HepG2 (cell line): ENCODE results near the gene CHPF. TPM values are rescaled to one million over a fixed set of nuclear protein-coding genes. Genes with fewer than 3 reads are reported as not detected.
A peak's percentile ranks its signal among the peaks of the same experiment; 100 is the strongest.

Experiments
- AHR ChIP-seq: IDR thresholded peaks from 2 replicates; pipeline ENCODE4 v1.6.1; 2018; ENCODE audit warnings: missing genetic modification reagents, missing compliant biosample characterization
- CC2D1A ChIP-seq: sonication (generic); formaldehyde crosslinking; IDR thresholded peaks from 2 replicates; pipeline ENCODE4 v1.8.1; 2023; ENCODE audit warnings: mild to moderate bottlenecking, missing genetic modification reagents
- DRAP1 ChIP-seq: IDR thresholded peaks from 2 replicates; pipeline ENCODE4 v1.6.1; 2016; ENCODE audit warnings: missing genetic modification reagents, missing compliant biosample characterization
- EP300 ChIP-seq, 3 experiments: sonication (generic) in 1 of 3; formaldehyde crosslinking in 1 of 3; IDR thresholded peaks; 2 replicates each; pipeline versions ENCODE4 v1.5.1 to v1.6.1; 2011 to 2020; ENCODE audit warnings: low read depth in 2 of 3, low read length in 2 of 3, borderline replicate concordance in 1 of 3, improper control_type of control experiment in 1 of 3, mild to moderate bottlenecking in 1 of 3, missing genetic modification reagents in 1 of 3, moderate library complexity in 1 of 3
- FOXO1 ChIP-seq: sonication (generic); formaldehyde crosslinking; IDR thresholded peaks from 2 replicates; pipeline ENCODE4 v1.4.0; 2020; ENCODE audit warnings: missing genetic modification reagents
- GRHL1 ChIP-seq: sonication (generic); formaldehyde crosslinking; conservative IDR thresholded peaks from 2 replicates; pipeline ENCODE4 v1.8.0; 2022; ENCODE audit warnings: missing genetic modification reagents
- ISX ChIP-seq: sonication (generic); formaldehyde crosslinking; conservative IDR thresholded peaks from 2 replicates; pipeline ENCODE4 v1.5.0; 2020; ENCODE audit warnings: missing genetic modification reagents
- KAT2B ChIP-seq: fragments of 150-350 bp; IDR thresholded peaks from 2 replicates; pipeline ENCODE4 v1.6.1; 2014; ENCODE audit warnings: low read depth, low read length, borderline replicate concordance
- NFE2 ChIP-seq: sonication (generic); formaldehyde crosslinking; IDR thresholded peaks from 2 replicates; pipeline ENCODE4 v1.4.0; 2020; ENCODE audit warnings: missing genetic modification reagents
- NFE2L2 ChIP-seq: fragments of 150-350 bp; IDR thresholded peaks from 2 replicates; pipeline ENCODE4 v1.6.1; 2014; ENCODE audit warnings: low read length
- PAXIP1 ChIP-seq: sonication (generic); formaldehyde crosslinking; conservative IDR thresholded peaks from 2 replicates; pipeline ENCODE4 v1.4.0; 2020; ENCODE audit warnings: mild to moderate bottlenecking, missing genetic modification reagents, moderate library complexity
- PHF5A ChIP-seq: IDR thresholded peaks from one replicate; pipeline ENCODE4 v1.6.1; 2018; ENCODE audit warnings: low read depth, missing genetic modification reagents; ENCODE audit not compliant: unreplicated experiment
- SMARCC2 ChIP-seq: fragments of 450-650 bp; IDR thresholded peaks from 2 replicates; pipeline ENCODE4 v1.6.1; 2017; ENCODE audit warnings: antibody characterized with exemption, mild to moderate bottlenecking
- SNAPC2 ChIP-seq: sonication (generic); formaldehyde crosslinking; IDR thresholded peaks from 2 replicates; pipeline ENCODE4 v1.8.1; 2022; ENCODE audit warnings: mild to moderate bottlenecking, missing genetic modification reagents
- SNAPC5 ChIP-seq: sonication (generic); formaldehyde crosslinking; IDR thresholded peaks from 2 replicates; pipeline ENCODE4 v1.8.1; 2023; ENCODE audit warnings: mild to moderate bottlenecking, missing genetic modification reagents, borderline replicate concordance
- SRY ChIP-seq: sonication (generic); formaldehyde crosslinking; IDR thresholded peaks from 2 replicates; pipeline ENCODE4 v1.8.0; 2022; ENCODE audit warnings: mild to moderate bottlenecking, missing genetic modification reagents
- TBX3 ChIP-seq: fragments of 450-650 bp; IDR thresholded peaks from 2 replicates; pipeline ENCODE4 v1.6.1; 2017; ENCODE audit warnings: antibody characterized with exemption, mild to moderate bottlenecking, inconsistent platforms, borderline replicate concordance
- ZFP36L1 ChIP-seq: sonication (generic); formaldehyde crosslinking; IDR thresholded peaks from 2 replicates; pipeline ENCODE4 v1.8.0; 2022; ENCODE audit warnings: mild to moderate bottlenecking, missing genetic modification reagents, moderate library complexity
- ZFYVE20 ChIP-seq: sonication (generic); formaldehyde crosslinking; IDR thresholded peaks from 2 replicates; pipeline ENCODE4 v1.8.0; 2023; ENCODE audit warnings: low read depth, mild to moderate bottlenecking, moderate library complexity, missing genetic modification reagents, borderline replicate concordance
- ZKSCAN8 ChIP-seq: IDR thresholded peaks from 2 replicates; pipeline ENCODE4 v1.6.1; 2016; ENCODE audit warnings: borderline replicate concordance, missing genetic modification reagents, missing compliant biosample characterization
- ZNF205 ChIP-seq: IDR thresholded peaks from 2 replicates; pipeline ENCODE4 v1.6.1; 2018; ENCODE audit warnings: missing biosample characterization, missing genetic modification reagents
- ZNF619 ChIP-seq: sonication (generic); formaldehyde crosslinking; IDR thresholded peaks from 2 replicates; pipeline ENCODE4 v1.4.0; 2020; ENCODE audit warnings: mild to moderate bottlenecking, missing genetic modification reagents
- ZSCAN21 ChIP-seq: sonication (generic); formaldehyde crosslinking; IDR thresholded peaks from 2 replicates; pipeline ENCODE4 v1.8.0; 2022; ENCODE audit warnings: mild to moderate bottlenecking, missing genetic modification reagents, moderate library complexity, borderline replicate concordance
- ZSCAN25 ChIP-seq: sonication (generic); formaldehyde crosslinking; IDR thresholded peaks from 2 replicates; pipeline ENCODE4 v1.8.0; 2022; ENCODE audit warnings: mild to moderate bottlenecking, missing genetic modification reagents
- polyA plus RNA-seq, 8 experiments: library from polyadenylated mRNA; depleted of rRNA in 3 of 8; stranded (reverse) in 7 of 8; unstranded in 1 of 8; fragments of >200 nt; fragmentation: Illumina TruSeq in 4 of 8; extraction: Trizol in 4 of 8; gene quantifications; 2 replicates each; pipeline versions ENCODE4 v1.2.1 to v1.2.3, GENCODE V29; 2011 to 2016; ENCODE audit warnings: low read depth in 4 of 8, missing spikeins in 1 of 8, mixed read lengths in 1 of 8; ENCODE audit not compliant: insufficient read depth in 1 of 8
- total RNA-seq, 5 experiments: library from RNA; depleted of rRNA; stranded (reverse); fragments of >200 nt; fragmentation: Illumina TruSeq; extraction: Trizol; gene quantifications; 2 replicates each; pipeline ENCODE4 v1.2.3, GENCODE V29; 2016; ENCODE audit warnings: low read depth in 1 of 5

CHPF gene
- total and polyA plus RNA-seq, 2 of the 13 experiments (the other 11 are each of a cell fraction or from before 2014, with no cell fraction given), result 79.6 to 111 TPM

- peak; percentile 86 for TF ChIP-seq DRAP1 (CRISPR knock-in tag)
- peak; percentile 58 for TF ChIP-seq NFE2
- TF ChIP-seq ZKSCAN8, result peak; percentile 96
- TF ChIP-seq FOXO1, result peak; percentile 97
- TF ChIP-seq ZFP36L1 (CRISPR knock-in tag), result peak; percentile 95
- TF ChIP-seq NFE2L2, result peak; percentile 15; the same call in 1 of the 2 replicates
- peak; percentile 13; the same call in 1 of the 2 replicates for TF ChIP-seq SNAPC2 (CRISPR knock-in tag)
- TF ChIP-seq ZFYVE20 (CRISPR knock-in tag), result no peak
- TF ChIP-seq ZNF619 (CRISPR knock-in tag), result no peak
- TF ChIP-seq ZSCAN21 (CRISPR knock-in tag), result peak; percentile 91
- peak; percentile 74; the same call in 1 of the 2 replicates for TF ChIP-seq CC2D1A
- TF ChIP-seq TBX3, result peak; percentile 63; the same call in 1 of the 2 replicates
- no peak for TF ChIP-seq ISX (CRISPR knock-in tag)
- peak; percentile 61 to 96; a peak in 3 of 4 replicates for TF ChIP-seq EP300 (IDR thresholded peaks at IDR 0.05; ENCODE audit: low read depth in 2 of 2, low read length in 2 of 2)
- peak; percentile 91 for TF ChIP-seq EP300 (CRISPR knock-in tag; IDR thresholded peaks at IDR 0.05; ENCODE audit: borderline replicate concordance)
- peak; percentile 98 for TF ChIP-seq ZNF205
- peak; percentile 86; the same call in 1 of the 2 replicates for TF ChIP-seq AHR
- TF ChIP-seq ZSCAN25 (CRISPR knock-in tag), result peak; percentile 88
- TF ChIP-seq PAXIP1 (CRISPR knock-in tag), result peak; percentile 98
- no peak for TF ChIP-seq PHF5A
- TF ChIP-seq KAT2B, result no peak
- peak; percentile 54 for TF ChIP-seq SRY (CRISPR knock-in tag)
- TF ChIP-seq SNAPC5 (CRISPR knock-in tag), result no peak
- no peak for TF ChIP-seq SMARCC2
- no peak for TF ChIP-seq GRHL1 (CRISPR knock-in tag)
These were observed 33.1 kb upstream of the CHPF start (continued) for GRCh38 chr2:219576505-219577388.
